Osteoblast (primary cell): ENCODE data around the gene TTLL9. TPM values are rescaled to one million over a fixed set of nuclear protein-coding genes. Genes with fewer than 3 reads are reported as not detected.

Source experiments
- DNase-seq: peaks from one replicate; pipeline ENCODE4 v3.0.0; 2011; ENCODE audit warnings: low spot score, mixed read lengths; ENCODE audit not compliant: insufficient read length; ENCODE audit errors: missing footprints
- H2AFZ ChIP-seq: 2 replicates; pipeline ENCODE4 v1.6.0; 2011; ENCODE audit warnings: mild to moderate bottlenecking, low read length
- H3K27ac ChIP-seq: 2 replicates; pipeline ENCODE4 v1.5.1; 2011; ENCODE audit warnings: mild to moderate bottlenecking, low read depth, low read length, moderate library complexity
- H3K27me3 ChIP-seq: 2 replicates; pipeline ENCODE4 v1.6.0; 2012; ENCODE audit warnings: mild to moderate bottlenecking, control low read depth, inconsistent platforms, low read length, moderate library complexity; ENCODE audit not compliant: insufficient read depth
- H3K36me3 ChIP-seq: 2 replicates; pipeline ENCODE4 v1.5.1; 2011; ENCODE audit warnings: mild to moderate bottlenecking, low read length, control low read depth, moderate library complexity; ENCODE audit not compliant: insufficient read depth
- H3K4me1 ChIP-seq: 2 replicates; pipeline ENCODE4 v1.5.1; 2011; ENCODE audit warnings: mild to moderate bottlenecking, low read length, control low read depth, moderate library complexity; ENCODE audit not compliant: insufficient read depth
- H3K4me2 ChIP-seq: 2 replicates; pipeline ENCODE4 v1.6.0; 2011; ENCODE audit warnings: mild to moderate bottlenecking, low read length; ENCODE audit not compliant: insufficient read depth
- H3K4me3 ChIP-seq: fragments of 200-600 bp; sonication (generic); 3 replicates; pipeline ENCODE4 v1.5.1; 2012; ENCODE audit warnings: mild to moderate bottlenecking, low read length, inconsistent platforms; ENCODE audit not compliant: insufficient read depth
- H3K79me2 ChIP-seq: 2 replicates; pipeline ENCODE4 v1.6.0; 2012; ENCODE audit warnings: mild to moderate bottlenecking, low read length, control low read depth, inconsistent platforms; ENCODE audit not compliant: insufficient read depth
- H3K9me3 ChIP-seq: 2 replicates; pipeline ENCODE4 v1.5.1; 2011; ENCODE audit warnings: low read depth, low read length, control low read depth
- H4K20me1 ChIP-seq: 2 replicates; pipeline ENCODE4 v1.6.0; 2012; ENCODE audit warnings: mild to moderate bottlenecking, low read length, control low read depth; ENCODE audit not compliant: insufficient read depth
- CTCF ChIP-seq: IDR thresholded peaks from 2 replicates; pipeline ENCODE4 v1.5.1; 2011; ENCODE audit warnings: mild to moderate bottlenecking, low read depth, low read length, moderate library complexity; ENCODE audit errors: extremely low read depth
- total RNA-seq: library from RNA; depleted of rRNA; stranded (reverse); fragments of >200 nt; gene quantifications from 2 replicates; pipeline ENCODE4 v1.2.3, GENCODE V29; 2012

TTLL9 gene
- total RNA-seq, 1 donor, result 0.72 TPM

- H4K20me1 ChIP-seq, result no peaks in the 10 kb centered on the region
- no peak for DNase-seq
- H3K4me2 ChIP-seq, result no peak overlapping the region
- no peaks in the 10 kb centered on the region for H3K79me2 ChIP-seq
- no peak overlapping the region for H3K4me3 ChIP-seq
- H3K27me3 ChIP-seq, result peaks cover 11% of the 10 kb centered on the region
- H2AFZ ChIP-seq, result no peak overlapping the region
- no peak for TF ChIP-seq CTCF
- H3K27ac ChIP-seq, result no peak overlapping the region
- no peaks in the 10 kb centered on the region for H3K4me1 ChIP-seq
- no peaks in the 10 kb centered on the region for H3K36me3 ChIP-seq
- H3K9me3 ChIP-seq, result no peaks in the 10 kb centered on the region
Measured at GRCh38 chr20:31979713-31980426, 109.4 kb downstream of the TTLL9 start.

GRCh38 chr20:31981784-31982183 lies 111.3 kb downstream of the TTLL9 start:
- TF ChIP-seq CTCF, result no peak
- no peak overlapping the region for H3K4me2 ChIP-seq
- no peaks in the 10 kb centered on the region for H3K4me1 ChIP-seq
- peaks cover 4% of the 10 kb centered on the region for H3K27me3 ChIP-seq
- H3K79me2 ChIP-seq, result no peaks in the 10 kb centered on the region
- H3K4me3 ChIP-seq, result no peak overlapping the region
- H3K27ac ChIP-seq, result no peak overlapping the region
- H3K36me3 ChIP-seq, result no peaks in the 10 kb centered on the region
- H4K20me1 ChIP-seq, result no peaks in the 10 kb centered on the region
- DNase-seq, result no peak
- no peak overlapping the region for H2AFZ ChIP-seq
- no peaks in the 10 kb centered on the region for H3K9me3 ChIP-seq

- Histone ChIP-seq H3K36me3 (no peaks in the 10 kb centered on the region), H3K9me3 (no peaks in the 10 kb centered on the region), H3K4me1 (no peaks in the 10 kb centered on the region), H3K27ac (no peak overlapping the region), H4K20me1 (no peaks in the 10 kb centered on the region), H3K4me3 (no peak overlapping the region), H3K79me2 (no peaks in the 10 kb centered on the region), H2AFZ (no peak overlapping the region), H3K27me3 (no peaks in the 10 kb centered on the region), H3K4me2 (no peak overlapping the region)
- DNase-seq, result no peak
- TF ChIP-seq CTCF, result no peak
Measured at GRCh38 chr20:31984981-31985471, 114.6 kb downstream of the TTLL9 start.

GRCh38 chr20:31987744-31988143 lies 117.3 kb downstream of the TTLL9 start:
- no peaks in the 10 kb centered on the region for H3K4me1 ChIP-seq
- H3K4me2 ChIP-seq, result no peak overlapping the region
- no peaks in the 10 kb centered on the region for H3K79me2 ChIP-seq
- TF ChIP-seq CTCF, result no peak
- no peak overlapping the region for H2AFZ ChIP-seq
- H3K4me3 ChIP-seq, result no peak overlapping the region
- DNase-seq, result no peak
- no peak overlapping the region for H3K27ac ChIP-seq
- no peaks in the 10 kb centered on the region for H4K20me1 ChIP-seq
- no peaks in the 10 kb centered on the region for H3K27me3 ChIP-seq
- no peaks in the 10 kb centered on the region for H3K36me3 ChIP-seq
- H3K9me3 ChIP-seq, result no peaks in the 10 kb centered on the region
